SIG-M5 treated with dmso at 0.1 percent for 504 hours (cell line): ENCODE results near the gene HECW1.

Experiments
- DNase-seq: peaks from one replicate; lab custom pipeline; 2025; ENCODE audit not compliant: unreplicated experiment; lab: John Stamatoyannopoulos, UW

HECW1 gene

GRCh38 chr7:43405948-43406347 is 293.5 kb downstream of the HECW1 start:
- no peak for DNase-seq

- no peak for DNase-seq
These were observed 294.5 kb downstream of the HECW1 start for GRCh38 chr7:43406961-43407360.

DNA sequence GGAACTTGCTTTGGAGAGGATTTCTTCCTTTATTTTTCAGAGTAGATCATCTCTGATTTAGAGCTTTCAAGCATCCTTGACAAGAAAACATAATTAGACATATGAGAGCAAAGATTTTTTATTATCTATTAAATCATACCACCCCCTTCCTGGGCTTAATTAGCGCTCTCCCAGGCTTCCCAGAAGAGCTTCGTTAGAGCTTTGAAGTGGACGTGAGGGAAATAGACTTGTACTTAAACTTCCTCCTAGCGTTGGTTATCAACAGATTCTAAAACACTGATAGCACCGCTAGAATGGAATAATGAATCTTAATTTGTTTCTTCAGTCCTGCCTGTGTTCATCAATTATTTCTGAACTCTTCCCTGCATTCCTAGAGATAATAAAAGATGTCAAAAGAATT is 296.5 kb downstream of the HECW1 start:
- no peak for DNase-seq

DNA sequence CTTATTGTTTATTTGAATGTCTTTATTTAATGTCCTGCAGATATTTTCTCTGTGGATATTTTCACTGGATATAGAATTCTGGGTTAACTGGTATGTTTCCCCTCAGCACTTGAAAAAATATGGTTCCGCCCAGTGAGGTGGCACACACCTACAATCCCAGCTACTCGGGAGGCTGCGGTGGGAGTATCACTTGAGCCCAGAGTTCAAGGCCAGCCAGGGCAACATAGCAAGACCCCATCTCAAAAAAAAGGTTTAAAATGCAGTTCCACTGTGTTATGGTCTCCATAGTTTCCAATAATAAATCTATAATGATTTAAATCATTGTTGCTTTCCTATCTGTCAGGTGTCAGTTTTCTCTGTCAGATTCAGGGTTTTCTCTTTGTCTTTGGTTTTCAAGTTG is 305.0 kb downstream of the HECW1 start:
- no peak for DNase-seq

GRCh38 chr7:43430411-43430810 is 318.0 kb downstream of the HECW1 start:
- DNase-seq, result no peak

- no peak for DNase-seq
These were observed 318.7 kb downstream of the HECW1 start for GRCh38 chr7:43431020-43431595.

- DNase-seq, result no peak
These were observed 321.2 kb downstream of the HECW1 start for GRCh38 chr7:43433639-43434038.

DNA sequence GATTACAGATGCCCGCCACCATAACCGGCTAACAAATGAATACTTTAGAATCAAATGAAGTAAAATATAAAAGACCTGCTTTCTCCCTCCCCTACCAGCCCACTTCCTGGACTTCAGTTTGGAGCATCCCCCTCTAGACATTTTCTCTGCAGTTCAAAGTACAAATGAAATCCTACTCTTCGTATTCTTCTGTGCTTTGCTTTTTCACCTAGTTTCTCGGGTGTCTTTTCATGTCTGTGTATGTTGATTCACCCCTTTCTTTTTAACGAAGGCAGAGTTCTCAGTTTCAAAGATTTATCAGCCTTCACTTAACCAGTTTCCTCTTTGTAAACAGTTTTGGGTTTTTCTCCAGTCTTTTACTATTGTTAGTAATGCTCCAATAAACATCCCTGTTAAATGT is 324.6 kb downstream of the HECW1 start:
- no peak for DNase-seq

- DNase-seq, result no peak
These were observed 326.5 kb downstream of the HECW1 start for GRCh38 chr7:43438897-43439479.

DNA sequence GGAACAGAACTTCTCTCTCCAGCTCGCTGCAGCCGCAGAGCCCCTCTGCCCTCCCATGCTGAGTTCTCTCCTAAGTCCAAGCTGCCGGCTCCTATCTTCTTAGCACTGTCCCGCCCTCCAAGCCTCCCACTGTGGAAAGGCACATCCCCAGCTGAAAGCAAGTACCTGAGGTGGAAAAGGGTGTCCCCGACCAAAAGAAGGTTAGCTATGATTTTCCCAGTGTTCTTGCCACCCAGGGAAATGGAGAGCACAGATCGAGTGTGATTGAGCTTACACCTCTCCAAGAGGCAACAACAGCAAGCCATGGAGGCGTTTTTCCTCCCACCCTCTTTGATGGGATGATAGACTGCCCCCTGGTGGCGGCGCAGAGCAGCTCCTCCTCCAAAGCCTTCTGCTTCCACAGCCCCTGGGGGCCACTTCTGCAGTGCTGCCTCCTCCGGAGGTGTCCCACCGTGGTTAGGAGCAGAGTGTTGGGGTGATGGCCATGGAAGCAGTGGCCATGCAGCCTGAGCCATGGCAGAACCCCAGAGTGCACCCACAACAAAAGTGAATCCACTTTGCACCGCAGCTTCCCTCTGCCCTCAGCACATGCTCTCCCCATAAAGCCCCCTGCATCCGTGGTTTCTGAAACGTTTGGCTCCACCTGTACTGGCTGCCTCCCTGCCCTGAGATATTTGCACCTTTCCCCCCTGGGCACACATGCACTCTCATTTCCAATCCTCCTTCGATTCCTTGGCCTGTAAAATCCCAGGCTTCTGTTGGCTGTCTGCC is 327.4 kb downstream of the HECW1 start:
- DNase-seq, result peak; percentile 49

GRCh38 chr7:43441231-43442130 is 329.0 kb downstream of the HECW1 start:
- DNase-seq, result no peak

GRCh38 chr7:43443381-43443780 is 330.9 kb downstream of the HECW1 start:
- DNase-seq, result no peak

DNA sequence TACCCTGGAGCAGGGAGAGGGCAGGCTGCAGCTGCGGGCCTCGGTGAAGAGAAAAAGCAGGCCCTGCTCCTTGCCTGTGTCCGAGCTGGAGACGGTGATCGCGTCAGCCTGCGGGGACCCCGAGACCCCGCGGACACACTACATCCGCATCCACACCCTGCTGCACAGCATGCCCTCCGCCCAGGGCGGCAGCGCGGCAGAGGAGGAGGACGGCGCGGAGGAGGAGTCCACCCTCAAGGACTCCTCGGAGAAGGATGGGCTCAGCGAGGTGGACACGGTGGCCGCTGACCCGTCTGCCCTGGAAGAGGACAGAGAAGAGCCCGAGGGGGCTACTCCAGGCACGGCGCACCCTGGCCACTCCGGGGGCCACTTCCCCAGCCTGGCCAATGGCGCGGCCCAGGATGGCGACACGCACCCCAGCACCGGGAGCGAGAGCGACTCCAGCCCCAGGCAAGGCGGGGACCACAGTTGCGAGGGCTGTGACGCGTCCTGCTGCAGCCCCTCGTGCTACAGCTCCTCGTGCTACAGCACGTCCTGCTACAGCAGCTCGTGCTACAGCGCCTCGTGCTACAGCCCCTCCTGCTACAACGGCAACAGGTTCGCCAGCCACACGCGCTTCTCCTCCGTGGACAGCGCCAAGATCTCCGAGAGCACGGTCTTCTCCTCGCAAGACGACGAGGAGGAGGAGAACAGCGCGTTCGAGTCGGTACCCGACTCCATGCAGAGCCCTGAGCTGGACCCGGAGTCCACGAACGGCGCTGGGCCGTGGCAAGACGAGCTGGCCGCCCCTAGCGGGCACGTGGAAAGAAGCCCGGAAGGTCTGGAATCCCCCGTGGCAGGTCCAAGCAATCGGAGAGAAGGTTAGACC is 332.5 kb downstream of the HECW1 start:
- DNase-seq, result no peak

- DNase-seq, result no peak
These were observed 337.1 kb downstream of the HECW1 start for GRCh38 chr7:43449577-43449976.

DNA sequence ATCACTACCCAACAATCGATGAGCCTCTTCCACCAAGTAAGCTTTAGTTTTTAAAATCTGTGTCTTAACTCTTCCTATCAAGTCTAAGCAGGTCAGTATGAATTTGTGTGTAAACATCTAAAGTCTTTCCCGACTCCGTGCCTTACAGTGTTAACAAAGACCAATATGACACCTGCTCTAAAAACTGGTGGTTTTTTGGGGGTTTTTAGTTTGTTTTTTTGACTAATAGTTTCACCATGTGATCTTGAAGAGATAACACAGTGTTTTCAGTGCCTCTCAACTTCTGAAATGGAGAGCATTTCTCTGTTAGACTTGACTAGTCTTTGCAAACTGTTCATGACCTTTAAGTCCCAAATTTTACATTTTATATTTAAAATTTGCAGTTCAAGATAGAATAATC is 338.4 kb downstream of the HECW1 start:
- DNase-seq, result no peak

GRCh38 chr7:43454936-43455518 is 342.6 kb downstream of the HECW1 start:
- peak; percentile 63 for DNase-seq

GRCh38 chr7:43456200-43456599 is 343.8 kb downstream of the HECW1 start:
- DNase-seq, result no peak

- DNase-seq, result no peak
These were observed 346.0 kb downstream of the HECW1 start for GRCh38 chr7:43458330-43459018.

- DNase-seq, result no peak
These were observed 346.5 kb downstream of the HECW1 start for GRCh38 chr7:43459019-43459337.
